Gastroesophageal sphincter (tissue), 4 donors: ENCODE results near the gene TDRD3. TPM values are rescaled to one million over a fixed set of nuclear protein-coding genes. Genes with fewer than 3 reads are reported as not detected.
"Not testable (repeated sequence)": the region's sequence is repeated elsewhere in the genome, so short reads cannot be mapped to it uniquely, and the experiment has no call there.

ENCODE experiments used
- ATAC-seq: fragments of 150-250 bp; one replicate; pipeline ENCODE4 v1.9.1; 2016; ENCODE audit warnings: mild to moderate bottlenecking, moderate library complexity
- H3K27ac ChIP-seq, 4 donors: fragments of 200-600 bp; sonication (generic) in 3 of 4; 1 replicate in 3 of 4; 2 replicates in 1 of 4; pipeline ENCODE4 v1.5.1; 2016 to 2019
- H3K27me3 ChIP-seq: fragments of 200-600 bp; sonication (generic); one replicate; pipeline ENCODE4 v1.5.1; 2019
- H3K36me3 ChIP-seq, 2 donors: fragments of 200-600 bp; sonication (generic); one replicate each; pipeline ENCODE4 v1.5.1; 2019; ENCODE audit warnings: control low read depth in 1 of 2
- H3K4me1 ChIP-seq, 3 donors: fragments of 200-600 bp; sonication (generic); 1 replicate in 2 of 3; 2 replicates in 1 of 3; pipeline ENCODE4 v1.5.1; 2016 to 2019; ENCODE audit warnings: control low read depth in 2 of 3
- H3K4me3 ChIP-seq, 2 donors: fragments of 200-600 bp; sonication (generic); one replicate each; pipeline ENCODE4 v1.5.1; 2019; ENCODE audit warnings: mild to moderate bottlenecking in 1 of 2, moderate library complexity in 1 of 2
- H3K9me3 ChIP-seq, 3 donors: fragments of 200-600 bp; sonication (generic); one replicate each; pipeline ENCODE4 v1.5.1; 2017 to 2019; ENCODE audit warnings: control low read depth in 2 of 3
- CTCF ChIP-seq, 4 experiments: fragments of 200-600 bp in 2 of 4; fragments of 450-650 bp in 2 of 4; sonication (generic) in 1 of 4; IDR thresholded peaks; one replicate each; pipeline ENCODE4 v1.5.1; 2017 to 2019; ENCODE audit warnings: antibody characterized with exemption in 4 of 4, mild to moderate bottlenecking in 2 of 4, moderate library complexity in 2 of 4
- EP300 ChIP-seq: sonication (generic); formaldehyde crosslinking; IDR thresholded peaks from one replicate; pipeline ENCODE4 v1.6.1; 2017; ENCODE audit warnings: antibody characterized with exemption, mild to moderate bottlenecking
- POLR2A ChIP-seq, 2 donors: fragments of 450-650 bp; IDR thresholded peaks; one replicate each; pipeline ENCODE4 v1.6.1; 2017; ENCODE audit warnings: antibody characterized with exemption in 2 of 2, mild to moderate bottlenecking in 2 of 2, moderate library complexity in 1 of 2
- POLR2AphosphoS5 ChIP-seq: sonication (generic); formaldehyde crosslinking; IDR thresholded peaks from one replicate; pipeline ENCODE4 v1.6.1; 2017; ENCODE audit warnings: antibody characterized with exemption
- WGBS, 2 donors: methylation state at CpG; one replicate each; pipeline ENCODE4 v1.1.5; 2018; ENCODE audit warnings: low coverage in 1 of 2; 5-methylcytosine and 5-hydroxymethylcytosine counted together
- total RNA-seq, 4 donors: library from RNA; depleted of rRNA; stranded (reverse); fragments of >200 nt; gene quantifications; one replicate each; pipeline ENCODE4 v1.1.0, GENCODE V29; 2016

The TDRD3 gene
- total RNA-seq, 4 donors from 2014 or later = 22.4 to 41.4 (median 28.7) TPM

GRCh38 chr13:60363288-60363687 is 33.7 kb upstream of the TDRD3 start:
- TF ChIP-seq CTCF (IDR thresholded peaks at IDR 0.05) (no peak), POLR2A (IDR thresholded peaks at IDR 0.05) (no peak)
- Histone ChIP-seq H3K9me3 (no peaks in the 10 kb centered on the region), H3K27me3 (no peaks in the 10 kb centered on the region), H3K27ac (no peak overlapping the region), H3K36me3 (no peaks in the 10 kb centered on the region), H3K4me3 (no peak overlapping the region), H3K4me1 (no peaks in the 10 kb centered on the region)
- ATAC-seq = no peak
- 44 to 60% methylated on average over 1 to 2 of the region's 2 CpGs for WGBS, 2 donors

- Histone ChIP-seq H3K27me3 (no peaks in the 10 kb centered on the region), H3K4me3 (no peak overlapping the region), H3K36me3 (no peaks in the 10 kb centered on the region), H3K4me1 (no peaks in the 10 kb centered on the region), H3K27ac (no peak overlapping the region), H3K9me3 (no peaks in the 10 kb centered on the region)
- peak in 2 of 4 experiments; percentile 7 to 12 for TF ChIP-seq CTCF (IDR thresholded peaks at IDR 0.05)
- no peak for TF ChIP-seq POLR2A (IDR thresholded peaks at IDR 0.05)
- no peak for ATAC-seq
Observed at GRCh38 chr13:60369242-60369641, 27.8 kb upstream of the TDRD3 start.

- H3K27ac ChIP-seq = no peak overlapping the region
- no peaks in the 10 kb centered on the region for H3K4me1 ChIP-seq
- TF ChIP-seq CTCF (IDR thresholded peaks at IDR 0.05) = no peak
- no peak for TF ChIP-seq EP300
- no peak for TF ChIP-seq POLR2AphosphoS5
- TF ChIP-seq POLR2A (IDR thresholded peaks at IDR 0.05) = no peak
- no peak overlapping the region for H3K4me3 ChIP-seq
- ATAC-seq = no peak
- 83 to 88% methylated on average over 3 to 4 of the region's 7 CpGs for WGBS, 2 donors
- no peaks in the 10 kb centered on the region for H3K27me3 ChIP-seq
- no peaks in the 10 kb centered on the region for H3K9me3 ChIP-seq
- H3K36me3 ChIP-seq = no peaks in the 10 kb centered on the region
Observed at GRCh38 chr13:60370343-60370742, 26.7 kb upstream of the TDRD3 start.

- Histone ChIP-seq H3K4me3 (no peak overlapping the region), H3K27me3 (no peaks in the 10 kb centered on the region), H3K27ac (no peak overlapping the region), H3K36me3 (no peaks in the 10 kb centered on the region), H3K9me3 (no peaks in the 10 kb centered on the region), H3K4me1 (no peaks in the 10 kb centered on the region)
- TF ChIP-seq EP300 (no peak), CTCF (IDR thresholded peaks at IDR 0.05) (no peak)
- WGBS, 2 donors = 100% methylated on average over 1 of the region's 2 CpGs
- ATAC-seq = no peak
Observed at GRCh38 chr13:60372141-60372540, 24.9 kb upstream of the TDRD3 start.

- not testable (repeated sequence) for H3K27me3 ChIP-seq, H3K9me3 ChIP-seq, H3K4me1 ChIP-seq, H3K36me3 ChIP-seq, H3K4me3 ChIP-seq, H3K27ac ChIP-seq, ATAC-seq
- 63 to 72% methylated on average over 2 to 3 of the region's 3 CpGs for WGBS, 2 donors
Observed at GRCh38 chr13:60379282-60379681, 17.7 kb upstream of the TDRD3 start.
